Measurements from ENCODE around the gene JARID2. TPM values are rescaled to one million over a fixed set of nuclear protein-coding genes. Genes with fewer than 3 reads are reported as not detected.

Gene JARID2
- total and polyA plus RNA-seq, 10 of the 15 experiments (the other 5 are each of a cell fraction or from before 2014, with no cell fraction given) = 4.2 to 21.6 (median 11.7) TPM

DNA sequence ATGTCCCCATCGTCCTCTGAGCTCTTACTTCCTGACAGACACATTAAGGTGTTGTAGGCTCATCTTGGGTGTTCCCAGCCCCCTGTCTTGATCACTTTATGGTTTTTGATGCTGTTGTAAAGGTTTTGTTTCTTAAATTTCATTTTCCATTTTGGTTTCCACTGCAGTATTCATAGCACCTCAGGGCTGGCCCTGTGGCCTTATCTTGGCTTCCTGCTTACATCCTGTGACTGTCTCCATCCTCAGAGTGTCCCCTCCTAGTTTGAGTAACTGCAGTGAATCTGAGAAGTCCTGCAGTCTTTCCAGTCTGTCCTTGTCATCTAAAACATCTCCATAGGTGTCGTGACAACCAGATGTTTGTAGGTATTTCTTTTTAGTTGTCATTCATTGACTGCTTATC is 50.9 kb downstream of the JARID2 start (continued):
- TF ChIP-seq ZZZ3 (IDR thresholded peaks at IDR 0.05; ENCODE audit: control insufficient read depth, insufficient read length, low read depth) = no peak
- TF ChIP-seq HDGF (IDR thresholded peaks at IDR 0.05) = no peak
- no peak for TF ChIP-seq STAT3 (IDR thresholded peaks at IDR 0.05; ENCODE audit: low read depth, low read length)
- TF ChIP-seq SUPT20H (IDR thresholded peaks at IDR 0.05; ENCODE audit: borderline replicate concordance, control insufficient read depth, low read depth, low read length) = no peak
- no peak for TF ChIP-seq FOXM1 (IDR thresholded peaks at IDR 0.05; ENCODE audit: low read depth, low read length)
- TF ChIP-seq, protein P1, sequence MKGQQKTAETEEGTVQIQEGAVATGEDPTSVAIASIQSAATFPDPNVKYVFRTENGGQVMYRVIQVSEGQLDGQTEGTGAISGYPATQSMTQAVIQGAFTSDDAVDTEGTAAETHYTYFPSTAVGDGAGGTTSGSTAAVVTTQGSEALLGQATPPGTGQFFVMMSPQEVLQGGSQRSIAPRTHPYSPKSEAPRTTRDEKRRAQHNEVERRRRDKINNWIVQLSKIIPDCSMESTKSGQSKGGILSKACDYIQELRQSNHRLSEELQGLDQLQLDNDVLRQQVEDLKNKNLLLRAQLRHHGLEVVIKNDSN (IDR thresholded peaks at IDR 0.05; ENCODE audit: borderline replicate concordance, extremely low read length, insufficient read depth, low read depth, low read length) = no peak
- no peak for TF ChIP-seq SMAD5 (IDR thresholded peaks at IDR 0.05; ENCODE audit: low read depth)
- TF ChIP-seq, protein P2, sequence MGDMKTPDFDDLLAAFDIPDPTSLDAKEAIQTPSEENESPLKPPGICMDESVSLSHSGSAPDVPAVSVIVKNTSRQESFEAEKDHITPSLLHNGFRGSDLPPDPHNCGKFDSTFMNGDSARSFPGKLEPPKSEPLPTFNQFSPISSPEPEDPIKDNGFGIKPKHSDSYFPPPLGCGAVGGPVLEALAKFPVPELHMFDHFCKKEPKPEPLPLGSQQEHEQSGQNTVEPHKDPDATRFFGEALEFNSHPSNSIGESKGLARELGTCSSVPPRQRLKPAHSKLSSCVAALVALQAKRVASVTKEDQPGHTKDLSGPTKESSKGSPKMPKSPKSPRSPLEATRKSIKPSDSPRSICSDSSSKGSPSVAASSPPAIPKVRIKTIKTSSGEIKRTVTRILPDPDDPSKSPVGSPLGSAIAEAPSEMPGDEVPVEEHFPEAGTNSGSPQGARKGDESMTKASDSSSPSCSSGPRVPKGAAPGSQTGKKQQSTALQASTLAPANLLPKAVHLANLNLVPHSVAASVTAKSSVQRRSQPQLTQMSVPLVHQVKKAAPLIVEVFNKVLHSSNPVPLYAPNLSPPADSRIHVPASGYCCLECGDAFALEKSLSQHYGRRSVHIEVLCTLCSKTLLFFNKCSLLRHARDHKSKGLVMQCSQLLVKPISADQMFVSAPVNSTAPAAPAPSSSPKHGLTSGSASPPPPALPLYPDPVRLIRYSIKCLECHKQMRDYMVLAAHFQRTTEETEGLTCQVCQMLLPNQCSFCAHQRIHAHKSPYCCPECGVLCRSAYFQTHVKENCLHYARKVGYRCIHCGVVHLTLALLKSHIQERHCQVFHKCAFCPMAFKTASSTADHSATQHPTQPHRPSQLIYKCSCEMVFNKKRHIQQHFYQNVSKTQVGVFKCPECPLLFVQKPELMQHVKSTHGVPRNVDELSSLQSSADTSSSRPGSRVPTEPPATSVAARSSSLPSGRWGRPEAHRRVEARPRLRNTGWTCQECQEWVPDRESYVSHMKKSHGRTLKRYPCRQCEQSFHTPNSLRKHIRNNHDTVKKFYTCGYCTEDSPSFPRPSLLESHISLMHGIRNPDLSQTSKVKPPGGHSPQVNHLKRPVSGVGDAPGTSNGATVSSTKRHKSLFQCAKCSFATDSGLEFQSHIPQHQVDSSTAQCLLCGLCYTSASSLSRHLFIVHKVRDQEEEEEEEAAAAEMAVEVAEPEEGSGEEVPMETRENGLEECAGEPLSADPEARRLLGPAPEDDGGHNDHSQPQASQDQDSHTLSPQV (IDR thresholded peaks at IDR 0.05) = no peak
- no peak for TF ChIP-seq ZNF217 (IDR thresholded peaks at IDR 0.05)
- TF ChIP-seq ATF7 (IDR thresholded peaks at IDR 0.05; ENCODE audit: low read depth) = no peak
- TF ChIP-seq, protein P3, sequence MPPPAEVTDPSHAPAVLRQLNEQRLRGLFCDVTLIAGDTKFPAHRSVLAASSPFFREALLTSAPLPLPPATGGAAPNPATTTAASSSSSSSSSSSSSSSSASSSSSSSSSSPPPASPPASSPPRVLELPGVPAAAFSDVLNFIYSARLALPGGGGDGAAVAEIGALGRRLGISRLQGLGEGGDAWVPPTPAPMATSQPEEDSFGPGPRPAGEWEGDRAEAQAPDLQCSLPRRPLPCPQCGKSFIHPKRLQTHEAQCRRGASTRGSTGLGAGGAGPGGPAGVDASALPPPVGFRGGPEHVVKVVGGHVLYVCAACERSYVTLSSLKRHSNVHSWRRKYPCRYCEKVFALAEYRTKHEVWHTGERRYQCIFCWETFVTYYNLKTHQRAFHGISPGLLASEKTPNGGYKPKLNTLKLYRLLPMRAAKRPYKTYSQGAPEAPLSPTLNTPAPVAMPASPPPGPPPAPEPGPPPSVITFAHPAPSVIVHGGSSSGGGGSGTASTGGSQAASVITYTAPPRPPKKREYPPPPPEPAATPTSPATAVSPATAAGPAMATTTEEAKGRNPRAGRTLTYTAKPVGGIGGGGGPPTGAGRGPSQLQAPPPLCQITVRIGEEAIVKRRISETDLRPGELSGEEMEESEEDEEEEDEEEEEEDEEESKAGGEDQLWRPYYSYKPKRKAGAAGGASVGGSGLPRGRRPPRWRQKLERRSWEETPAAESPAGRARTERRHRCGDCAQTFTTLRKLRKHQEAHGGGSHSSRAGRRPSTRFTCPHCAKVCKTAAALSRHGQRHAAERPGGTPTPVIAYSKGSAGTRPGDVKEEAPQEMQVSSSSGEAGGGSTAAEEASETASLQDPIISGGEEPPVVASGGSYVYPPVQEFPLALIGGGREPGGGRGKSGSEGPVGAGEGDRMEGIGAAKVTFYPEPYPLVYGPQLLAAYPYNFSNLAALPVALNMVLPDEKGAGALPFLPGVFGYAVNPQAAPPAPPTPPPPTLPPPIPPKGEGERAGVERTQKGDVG (CRISPR knock-in tag; IDR thresholded peaks at IDR 0.05) = no peak
- TF ChIP-seq TCF3 (IDR thresholded peaks at IDR 0.05; ENCODE audit: borderline replicate concordance, insufficient read depth, low read depth, low read length) = no peak
- TF ChIP-seq FOXK2 (IDR thresholded peaks at IDR 0.05) = no peak
- TF ChIP-seq NR2F1 (conservative IDR thresholded peaks at IDR 0.05) = no peak
- no peak for TF ChIP-seq BCL11A (IDR thresholded peaks at IDR 0.05; ENCODE audit: low read depth, low read length)
- no peak for TF ChIP-seq EZH2 (IDR thresholded peaks at IDR 0.05; ENCODE audit: borderline replicate concordance, control insufficient read depth, low read depth, low read length)
- TF ChIP-seq ZNF622 (IDR thresholded peaks at IDR 0.05) = no peak
- no peak for TF ChIP-seq SP1 (IDR thresholded peaks at IDR 0.05; ENCODE audit: low read depth, low read length)
